ENCODE measurements around the gene CCDC91. TPM values are rescaled to one million over a fixed set of nuclear protein-coding genes. Genes with fewer than 3 reads are reported as not detected.
A peak's percentile ranks its signal among the peaks of the same experiment; 100 is the strongest.

CCDC91 gene
- total and polyA plus RNA-seq, 2 donors (not counting 1 experiment from before 2014, with no cell fraction given) = 23.9 to 47.6 TPM

GRCh38 chr12:28218875-28219274 lies 28.6 kb downstream of the CCDC91 start:
- Histone ChIP-seq H3K27ac (ENCODE audit: insufficient read depth, low read length) (no peak overlapping the region), H3K9ac (ENCODE audit: insufficient read depth, low read length) (no peak overlapping the region), H3K9me3 (ENCODE audit: control insufficient read depth, insufficient read depth, low read depth, low read length) (no peaks in the 10 kb centered on the region), H3K4me3 (replicated peaks in 1 of 4; ENCODE audit: control extremely low read depth in 1 of 4, insufficient read depth in 1 of 4, low read depth in 3 of 4, low read length in 4 of 4) (no peak overlapping the region), H3K79me2 (ENCODE audit: control insufficient read depth, insufficient read depth, low read length) (no peaks in the 10 kb centered on the region), H3K4me1 (ENCODE audit: control insufficient read depth, extremely low read depth, insufficient read depth, low read length) (no peaks in the 10 kb centered on the region), H3K36me3 (ENCODE audit: control insufficient read depth, insufficient read depth, low read length) (no peaks in the 10 kb centered on the region), H3K4me2 (ENCODE audit: extremely low read depth, insufficient read depth, low read length) (no peak overlapping the region), H4K20me1 (ENCODE audit: control insufficient read depth, extremely low read depth, insufficient read depth, low read length) (no peaks in the 10 kb centered on the region), H3K27me3 (ENCODE audit: control insufficient read depth, insufficient read depth, low read length) (no peaks in the 10 kb centered on the region), H2AFZ (ENCODE audit: low read length) (no peak overlapping the region)
- TF ChIP-seq EZH2 (IDR thresholded peaks at IDR 0.05; ENCODE audit: low read length, missing control alignments) = no peak
- DNase-seq (ENCODE audit: low read depth in 2 of 2) = no peak

DNA sequence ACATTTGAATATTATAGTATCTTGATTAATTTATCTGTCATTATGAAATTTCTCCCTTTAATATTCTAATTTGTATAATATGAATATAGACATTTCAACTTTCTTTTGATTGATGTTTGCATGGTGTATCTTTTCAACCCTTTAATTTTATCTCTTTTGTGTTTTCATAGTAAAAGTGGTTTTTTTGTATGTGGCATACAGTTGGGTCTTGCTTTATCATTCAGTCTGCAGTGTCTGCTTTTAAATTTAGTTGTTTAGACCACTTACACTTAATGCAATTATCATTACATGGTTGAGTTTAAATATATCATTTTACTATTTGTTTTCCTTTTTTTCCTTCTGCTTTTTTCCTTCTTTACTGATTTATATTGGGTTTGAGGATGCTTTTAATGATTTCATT lies 29.6 kb downstream of the CCDC91 start:
- TF ChIP-seq EZH2 (IDR thresholded peaks at IDR 0.05; ENCODE audit: low read length, missing control alignments) (no peak), CTCF (conservative IDR thresholded peaks at IDR 0.05 in 1 of 2, IDR thresholded peaks at IDR 0.05 in 1 of 2; ENCODE audit: low read depth in 1 of 2, low read length in 2 of 2) (no peak)
- Histone ChIP-seq H3K9me3 (ENCODE audit: control insufficient read depth, insufficient read depth, low read depth, low read length) (no peaks in the 10 kb centered on the region), H4K20me1 (ENCODE audit: control insufficient read depth, extremely low read depth, insufficient read depth, low read length) (no peaks in the 10 kb centered on the region)

GRCh38 chr12:28222081-28222700 lies 31.9 kb downstream of the CCDC91 start:
- Histone ChIP-seq H3K36me3 (ENCODE audit: control insufficient read depth, insufficient read depth, low read length) (no peaks in the 10 kb centered on the region), H3K4me1 (ENCODE audit: control insufficient read depth, extremely low read depth, insufficient read depth, low read length) (no peaks in the 10 kb centered on the region), H3K27ac (ENCODE audit: insufficient read depth, low read length) (no peak overlapping the region), H3K9ac (ENCODE audit: insufficient read depth, low read length) (no peak overlapping the region), H3K4me3 (replicated peaks in 1 of 4; ENCODE audit: control extremely low read depth in 1 of 4, insufficient read depth in 1 of 4, low read depth in 3 of 4, low read length in 4 of 4) (no peak overlapping the region), H3K9me3 (ENCODE audit: control insufficient read depth, insufficient read depth, low read depth, low read length) (no peaks in the 10 kb centered on the region), H3K79me2 (ENCODE audit: control insufficient read depth, insufficient read depth, low read length) (no peaks in the 10 kb centered on the region), H3K4me2 (ENCODE audit: extremely low read depth, insufficient read depth, low read length) (no peak overlapping the region), H2AFZ (ENCODE audit: low read length) (no peak overlapping the region), H4K20me1 (ENCODE audit: control insufficient read depth, extremely low read depth, insufficient read depth, low read length) (no peaks in the 10 kb centered on the region), H3K27me3 (ENCODE audit: control insufficient read depth, insufficient read depth, low read length) (no peaks in the 10 kb centered on the region)
- DNase-seq (ENCODE audit: low read depth in 2 of 2) = peak in 1 of 2 donors; percentile 58
- TF ChIP-seq EZH2 (IDR thresholded peaks at IDR 0.05; ENCODE audit: low read length, missing control alignments) = no peak
- TF ChIP-seq CTCF (conservative IDR thresholded peaks at IDR 0.05 in 1 of 2, IDR thresholded peaks at IDR 0.05 in 1 of 2; ENCODE audit: low read depth in 1 of 2, low read length in 2 of 2) = no peak

More for the DNA sequence above, 29.6 kb downstream of the CCDC91 start:
- H3K9ac ChIP-seq (ENCODE audit: insufficient read depth, low read length) = no peak overlapping the region
- no peaks in the 10 kb centered on the region for H3K4me1 ChIP-seq (ENCODE audit: control insufficient read depth, extremely low read depth, insufficient read depth, low read length)
- no peaks in the 10 kb centered on the region for H3K36me3 ChIP-seq (ENCODE audit: control insufficient read depth, insufficient read depth, low read length)
- no peaks in the 10 kb centered on the region for H3K27me3 ChIP-seq (ENCODE audit: control insufficient read depth, insufficient read depth, low read length)
- H3K79me2 ChIP-seq (ENCODE audit: control insufficient read depth, insufficient read depth, low read length) = no peaks in the 10 kb centered on the region
- no peak for DNase-seq (ENCODE audit: low read depth in 2 of 2)
- H3K27ac ChIP-seq (ENCODE audit: insufficient read depth, low read length) = no peak overlapping the region
- no peak overlapping the region for H2AFZ ChIP-seq (ENCODE audit: low read length)
- H3K4me2 ChIP-seq (ENCODE audit: extremely low read depth, insufficient read depth, low read length) = no peak overlapping the region
- H3K4me3 ChIP-seq (replicated peaks in 1 of 4; ENCODE audit: control extremely low read depth in 1 of 4, insufficient read depth in 1 of 4, low read depth in 3 of 4, low read length in 4 of 4) = no peak overlapping the region

All from fibroblast of lung (primary cell).